Gastroesophageal sphincter (tissue), 4 donors: Measurements from ENCODE around the gene NCKAP5. TPM values are rescaled to one million over a fixed set of nuclear protein-coding genes. Genes with fewer than 3 reads are reported as not detected.

Source experiments
- ATAC-seq: fragments of 150-250 bp; one replicate; pipeline ENCODE4 v1.9.1; 2016; ENCODE audit warnings: mild to moderate bottlenecking, moderate library complexity
- H3K27ac ChIP-seq, 4 donors: fragments of 200-600 bp; sonication (generic) in 3 of 4; 1 replicate in 3 of 4; 2 replicates in 1 of 4; pipeline ENCODE4 v1.5.1; 2016 to 2019
- H3K27me3 ChIP-seq: fragments of 200-600 bp; sonication (generic); one replicate; pipeline ENCODE4 v1.5.1; 2019
- H3K36me3 ChIP-seq, 2 donors: fragments of 200-600 bp; sonication (generic); one replicate each; pipeline ENCODE4 v1.5.1; 2019; ENCODE audit warnings: control low read depth in 1 of 2
- H3K4me1 ChIP-seq, 3 donors: fragments of 200-600 bp; sonication (generic); 1 replicate in 2 of 3; 2 replicates in 1 of 3; pipeline ENCODE4 v1.5.1; 2016 to 2019; ENCODE audit warnings: control low read depth in 2 of 3
- H3K4me3 ChIP-seq, 2 donors: fragments of 200-600 bp; sonication (generic); one replicate each; pipeline ENCODE4 v1.5.1; 2019; ENCODE audit warnings: mild to moderate bottlenecking in 1 of 2, moderate library complexity in 1 of 2
- H3K9me3 ChIP-seq, 3 donors: fragments of 200-600 bp; sonication (generic); one replicate each; pipeline ENCODE4 v1.5.1; 2017 to 2019; ENCODE audit warnings: control low read depth in 2 of 3
- CTCF ChIP-seq, 4 experiments: fragments of 200-600 bp in 2 of 4; fragments of 450-650 bp in 2 of 4; sonication (generic) in 1 of 4; IDR thresholded peaks; one replicate each; pipeline ENCODE4 v1.5.1; 2017 to 2019; ENCODE audit warnings: antibody characterized with exemption in 4 of 4, mild to moderate bottlenecking in 2 of 4, moderate library complexity in 2 of 4
- EP300 ChIP-seq: sonication (generic); formaldehyde crosslinking; IDR thresholded peaks from one replicate; pipeline ENCODE4 v1.6.1; 2017; ENCODE audit warnings: antibody characterized with exemption, mild to moderate bottlenecking
- POLR2A ChIP-seq, 2 donors: fragments of 450-650 bp; IDR thresholded peaks; one replicate each; pipeline ENCODE4 v1.6.1; 2017; ENCODE audit warnings: antibody characterized with exemption in 2 of 2, mild to moderate bottlenecking in 2 of 2, moderate library complexity in 1 of 2
- POLR2AphosphoS5 ChIP-seq: sonication (generic); formaldehyde crosslinking; IDR thresholded peaks from one replicate; pipeline ENCODE4 v1.6.1; 2017; ENCODE audit warnings: antibody characterized with exemption
- WGBS, 2 donors: methylation state at CpG; one replicate each; pipeline ENCODE4 v1.1.5; 2018; ENCODE audit warnings: low coverage in 1 of 2; 5-methylcytosine and 5-hydroxymethylcytosine counted together
- total RNA-seq, 4 donors: library from RNA; depleted of rRNA; stranded (reverse); fragments of >200 nt; gene quantifications; one replicate each; pipeline ENCODE4 v1.1.0, GENCODE V29; 2016

The NCKAP5 gene
- total RNA-seq, 4 donors from 2014 or later = 0.16 to 0.57 (median 0.33) TPM

DNA sequence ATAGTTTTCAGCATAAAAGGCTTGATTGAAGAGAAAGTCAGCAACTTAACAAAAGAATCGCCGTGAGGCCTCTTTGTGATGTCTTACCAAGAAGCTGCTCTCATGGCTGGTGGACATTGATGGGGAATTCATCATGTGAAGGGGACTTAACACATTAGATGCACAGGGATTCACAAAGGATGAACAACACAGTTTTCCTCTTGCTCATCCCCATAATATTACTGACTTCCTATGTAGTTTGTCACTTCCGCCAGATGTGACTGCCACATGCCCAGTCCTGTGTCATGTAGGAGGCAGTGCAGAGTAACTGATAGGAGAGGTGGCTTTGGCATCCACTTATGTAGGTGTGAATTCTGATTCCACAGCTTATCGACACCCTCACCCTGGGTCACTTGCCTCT, 665.6 kb downstream of the NCKAP5 start:
- Histone ChIP-seq H3K27ac (no peak overlapping the region), H3K4me3 (no peak overlapping the region), H3K4me1 (no peaks in the 10 kb centered on the region), H3K36me3 (no peaks in the 10 kb centered on the region), H3K27me3 (no peaks in the 10 kb centered on the region), H3K9me3 (peaks cover 0 to 17% (median 0%) of the 10 kb centered on the region in 3 donors)
- 73 to 100% methylated on average over 1 to 3 of the region's 4 CpGs for WGBS, 2 donors
- no peak for ATAC-seq
- TF ChIP-seq CTCF (IDR thresholded peaks at IDR 0.05) (no peak), EP300 (no peak)

DNA sequence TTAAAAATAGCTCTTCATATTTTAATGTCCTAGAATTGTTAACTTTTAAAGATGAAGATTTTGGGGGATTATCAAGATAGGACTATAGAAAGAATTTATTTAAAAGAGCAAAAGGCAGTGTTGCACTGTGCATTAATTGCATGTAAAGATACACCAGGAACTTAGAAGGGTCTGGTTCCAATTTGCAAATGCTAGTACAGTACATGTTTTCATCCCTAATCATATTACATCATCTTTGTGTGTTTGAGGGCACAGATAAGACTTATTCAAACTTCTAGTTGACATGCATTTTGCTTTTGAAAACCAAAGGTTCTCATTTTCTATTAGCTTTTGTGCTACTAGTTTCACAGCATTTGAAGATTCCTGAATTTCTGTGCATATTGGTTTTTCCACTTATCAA, 666.6 kb downstream of the NCKAP5 start:
- H3K9me3 ChIP-seq = peaks cover 0 to 17% (median 0%) of the 10 kb centered on the region in 3 donors
- TF ChIP-seq CTCF (IDR thresholded peaks at IDR 0.05) (no peak), POLR2AphosphoS5 (no peak), EP300 (no peak), POLR2A (IDR thresholded peaks at IDR 0.05) (no peak)

GRCh38 chr2:132897111-132897510, 671.2 kb downstream of the NCKAP5 start:
- H3K9me3 ChIP-seq = peaks cover 0 to 17% (median 0%) of the 10 kb centered on the region in 3 donors
- H3K4me3 ChIP-seq = no peak overlapping the region
- 50 to 81% methylated on average over 2 of the region's 2 CpGs for WGBS, 2 donors
- H3K4me1 ChIP-seq = no peaks in the 10 kb centered on the region
- H3K27ac ChIP-seq = no peak overlapping the region
- TF ChIP-seq POLR2A (IDR thresholded peaks at IDR 0.05) (no peak), EP300 (no peak), CTCF (IDR thresholded peaks at IDR 0.05) (no peak), POLR2AphosphoS5 (no peak)
- no peak for ATAC-seq
- no peaks in the 10 kb centered on the region for H3K27me3 ChIP-seq
- H3K36me3 ChIP-seq = no peaks in the 10 kb centered on the region

More for the DNA sequence above, 666.6 kb downstream of the NCKAP5 start:
- H3K27ac ChIP-seq = no peak overlapping the region
- no peaks in the 10 kb centered on the region for H3K27me3 ChIP-seq
- H3K4me1 ChIP-seq = no peaks in the 10 kb centered on the region
- H3K36me3 ChIP-seq = no peaks in the 10 kb centered on the region
- no peak overlapping the region for H3K4me3 ChIP-seq
- ATAC-seq = no peak

- H3K36me3 ChIP-seq = no peaks in the 10 kb centered on the region
- WGBS, 2 donors = 48 to 61% methylated on average over 7 of the region's 7 CpGs
- H3K27ac ChIP-seq = no peak overlapping the region
- H3K4me1 ChIP-seq = no peaks in the 10 kb centered on the region
- peaks cover 0 to 17% (median 0%) of the 10 kb centered on the region in 3 donors for H3K9me3 ChIP-seq
- TF ChIP-seq EP300 (no peak), CTCF (IDR thresholded peaks at IDR 0.05) (no peak), POLR2AphosphoS5 (no peak), POLR2A (IDR thresholded peaks at IDR 0.05) (no peak)
- no peaks in the 10 kb centered on the region for H3K27me3 ChIP-seq
- no peak overlapping the region for H3K4me3 ChIP-seq
- no peak for ATAC-seq
Measured at GRCh38 chr2:132896073-132896472, 672.2 kb downstream of the NCKAP5 start.

DNA sequence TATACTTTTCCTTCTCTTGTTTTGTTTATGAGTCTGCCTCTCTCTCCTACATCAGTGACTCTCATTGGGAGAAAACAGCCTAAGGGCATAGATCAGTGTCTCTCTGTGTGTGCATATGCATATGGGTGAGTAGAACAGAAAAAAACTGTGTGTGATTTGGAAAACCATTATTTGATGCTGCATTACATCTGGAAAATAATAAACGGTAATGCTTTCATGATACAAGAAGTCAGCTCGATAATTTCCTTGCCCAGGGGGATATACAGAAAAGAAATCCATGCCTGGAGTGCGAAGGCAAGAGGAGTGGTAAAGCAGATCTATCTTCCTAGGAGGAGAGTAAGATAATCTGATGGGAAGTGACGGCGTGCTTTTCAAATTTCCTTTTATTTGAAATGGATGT, 676.8 kb downstream of the NCKAP5 start:
- Histone ChIP-seq H3K4me3 (no peak overlapping the region), H3K9me3 (peaks cover 0 to 12% (median 0%) of the 10 kb centered on the region in 3 donors), H3K27me3 (no peaks in the 10 kb centered on the region), H3K36me3 (no peaks in the 10 kb centered on the region), H3K4me1 (no peaks in the 10 kb centered on the region), H3K27ac (no peak overlapping the region)
- WGBS, 2 donors = 77 to 87% methylated on average over 5 of the region's 5 CpGs
- ATAC-seq = no peak
- TF ChIP-seq POLR2AphosphoS5 (no peak), CTCF (IDR thresholded peaks at IDR 0.05) (no peak), POLR2A (IDR thresholded peaks at IDR 0.05) (no peak), EP300 (no peak)
